SU-DHL-6 (cell line): ENCODE results near the gene SLC9C1.

Experiments
- H2AFZ ChIP-seq: fragments of 200-600 bp; sonication (generic); 2 replicates; pipeline ENCODE4 v1.6.1; 2014; ENCODE audit warnings: low read depth, mild to moderate bottlenecking, moderate library complexity, mixed read lengths, antibody characterized with exemption, low read length; ENCODE audit not compliant: severe bottlenecking
- H3F3A ChIP-seq: fragments of 200-600 bp; shearing (Covaris generic); 2 replicates; pipeline ENCODE4 v1.6.0; 2016; ENCODE audit warnings: antibody characterized with exemption, mild to moderate bottlenecking; ENCODE audit not compliant: insufficient read depth
- H3K27ac ChIP-seq: fragments of 200-600 bp; sonication (generic); 2 replicates; pipeline ENCODE4 v1.5.1; 2016; ENCODE audit warnings: low read depth, mild to moderate bottlenecking, low read length, moderate library complexity, mixed read lengths
- H3K27me3 ChIP-seq: fragments of 200-600 bp; sonication (generic), shearing (Covaris generic); 2 replicates; pipeline ENCODE4 v1.6.0; 2014; ENCODE audit warnings: mild to moderate bottlenecking, low read length
- H3K36me3 ChIP-seq: fragments of 200-600 bp; sonication (generic); 2 replicates; pipeline ENCODE4 v1.6.1; 2014; ENCODE audit warnings: mild to moderate bottlenecking, low read length, mixed read lengths
- H3K4me2 ChIP-seq: fragments of 300-600, 200-600 bp; shearing (Covaris generic), sonication (generic); 2 replicates; pipeline ENCODE4 v1.6.0; 2014; ENCODE audit warnings: low read length, low read depth, mild to moderate bottlenecking; ENCODE audit not compliant: poor library complexity, severe bottlenecking
- H3K4me3 ChIP-seq: fragments of 200-600 bp; sonication (generic); 2 replicates; pipeline ENCODE4 v1.5.1; 2014; ENCODE audit warnings: antibody characterized with exemption, low read length, mild to moderate bottlenecking, mixed read lengths; ENCODE audit not compliant: insufficient read depth, poor library complexity, severe bottlenecking
- H3K79me2 ChIP-seq: fragments of 200-600 bp; sonication (generic); 2 replicates; pipeline ENCODE4 v1.6.1; 2014; ENCODE audit warnings: mild to moderate bottlenecking, low read length, moderate library complexity; ENCODE audit not compliant: insufficient read depth
- H3K9ac ChIP-seq: fragments of 200-600 bp; sonication (generic); 2 replicates; pipeline ENCODE4 v1.7.0; 2014; ENCODE audit warnings: mild to moderate bottlenecking, low read length
- H3K9me2 ChIP-seq: fragments of 200-600 bp; sonication (generic); replicated peaks from 2 replicates; pipeline ENCODE4 v1.6.1; 2014; ENCODE audit warnings: low read length; ENCODE audit not compliant: insufficient read depth
- H3K9me3 ChIP-seq: fragments of 200-600 bp; sonication (generic); 2 replicates; pipeline ENCODE4 v1.6.1; 2014; ENCODE audit warnings: low read length, mixed read lengths; ENCODE audit not compliant: insufficient read depth
- H4K20me1 ChIP-seq: fragments of 200-600 bp; sonication (generic); 2 replicates; pipeline ENCODE4 v1.6.1; 2014; ENCODE audit warnings: low read depth, mild to moderate bottlenecking, antibody characterized with exemption, low read length, moderate library complexity, mixed read lengths
- EZH2phosphoT487 ChIP-seq: fragments of 200-600 bp; sonication (generic), shearing (Covaris generic); conservative IDR thresholded peaks from 2 replicates; pipeline ENCODE4 v1.6.1; 2018; ENCODE audit warnings: mild to moderate bottlenecking, antibody characterized with exemption, low read length, moderate library complexity, mixed read lengths
- TF ChIP-seq, protein P1 (sequence below): fragments of 200-600 bp; sonication (generic); IDR thresholded peaks from one replicate; pipeline ENCODE4 v1.5.1; 2017; ENCODE audit warnings: antibody characterized with exemption, mild to moderate bottlenecking, low read length, moderate library complexity; ENCODE audit not compliant: insufficient read depth, poor library complexity, severe bottlenecking

The SLC9C1 gene

DNA sequence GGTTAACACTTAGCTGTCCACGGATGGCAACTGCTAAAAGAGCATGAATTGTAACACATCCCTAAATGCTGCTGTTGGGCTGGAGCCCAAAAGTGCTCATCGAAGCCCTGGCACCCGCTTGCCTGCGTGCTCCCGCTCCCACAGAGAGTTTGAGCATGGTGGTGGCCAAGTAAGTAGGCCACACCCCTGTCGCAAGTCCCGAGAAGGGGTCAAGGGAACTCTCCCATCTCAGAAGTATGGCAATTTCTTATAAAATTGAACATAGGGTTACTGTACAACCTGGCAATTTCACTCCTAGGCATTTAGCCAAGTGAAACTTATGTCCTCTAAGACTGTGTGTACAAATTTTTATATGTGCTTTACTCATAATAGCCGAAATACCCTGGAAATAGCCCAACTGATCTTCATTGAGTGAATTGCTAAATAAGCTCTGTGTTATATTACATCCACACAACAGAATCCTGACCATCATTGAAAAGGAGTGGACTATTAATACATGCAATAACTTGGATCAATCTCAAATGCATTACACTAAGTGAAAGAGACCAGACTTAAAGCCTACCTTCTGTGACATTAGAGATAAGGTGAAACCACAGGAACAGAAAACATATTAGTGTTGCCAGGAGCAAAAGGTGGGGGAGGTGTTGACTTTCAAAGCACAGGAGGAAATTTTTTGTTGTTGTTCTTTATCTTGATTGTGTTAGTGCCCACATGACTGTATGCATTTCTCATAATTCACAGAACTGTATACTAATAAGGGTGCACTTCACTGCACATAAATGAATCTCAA lies 159.5 kb downstream of the SLC9C1 start:
- Histone ChIP-seq H3K4me3 (no peak overlapping the region), H3K9ac (peak overlapping the region; percentile 86), H3K79me2 (peaks cover 40% of the 10 kb centered on the region), H3K27me3 (no peaks in the 10 kb centered on the region), H3F3A (peaks cover 64% of the 10 kb centered on the region), H3K9me3 (no peaks in the 10 kb centered on the region), H2AFZ (no peak overlapping the region), H3K4me2 (peak overlapping the region; percentile 95), H4K20me1 (no peaks in the 10 kb centered on the region), H3K27ac (peak overlapping the region; percentile 94), H3K36me3 (peaks cover 6% of the 10 kb centered on the region), H3K9me2 (no peaks in the 10 kb centered on the region)
- TF ChIP-seq, protein P1, sequence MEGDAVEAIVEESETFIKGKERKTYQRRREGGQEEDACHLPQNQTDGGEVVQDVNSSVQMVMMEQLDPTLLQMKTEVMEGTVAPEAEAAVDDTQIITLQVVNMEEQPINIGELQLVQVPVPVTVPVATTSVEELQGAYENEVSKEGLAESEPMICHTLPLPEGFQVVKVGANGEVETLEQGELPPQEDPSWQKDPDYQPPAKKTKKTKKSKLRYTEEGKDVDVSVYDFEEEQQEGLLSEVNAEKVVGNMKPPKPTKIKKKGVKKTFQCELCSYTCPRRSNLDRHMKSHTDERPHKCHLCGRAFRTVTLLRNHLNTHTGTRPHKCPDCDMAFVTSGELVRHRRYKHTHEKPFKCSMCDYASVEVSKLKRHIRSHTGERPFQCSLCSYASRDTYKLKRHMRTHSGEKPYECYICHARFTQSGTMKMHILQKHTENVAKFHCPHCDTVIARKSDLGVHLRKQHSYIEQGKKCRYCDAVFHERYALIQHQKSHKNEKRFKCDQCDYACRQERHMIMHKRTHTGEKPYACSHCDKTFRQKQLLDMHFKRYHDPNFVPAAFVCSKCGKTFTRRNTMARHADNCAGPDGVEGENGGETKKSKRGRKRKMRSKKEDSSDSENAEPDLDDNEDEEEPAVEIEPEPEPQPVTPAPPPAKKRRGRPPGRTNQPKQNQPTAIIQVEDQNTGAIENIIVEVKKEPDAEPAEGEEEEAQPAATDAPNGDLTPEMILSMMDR = no peak
- TF ChIP-seq EZH2phosphoT487 = no peak

- Histone ChIP-seq H3K79me2 (peaks cover 45% of the 10 kb centered on the region), H3K27ac (peak overlapping the region; percentile 94), H3K9me3 (no peaks in the 10 kb centered on the region), H2AFZ (no peak overlapping the region), H4K20me1 (no peaks in the 10 kb centered on the region), H3K4me2 (peak overlapping the region; percentile 95), H3F3A (peaks cover 71% of the 10 kb centered on the region), H3K36me3 (peaks cover 8% of the 10 kb centered on the region), H3K9ac (peak overlapping the region; percentile 86), H3K9me2 (no peaks in the 10 kb centered on the region), H3K4me3 (peak overlapping the region; percentile 91), H3K27me3 (no peaks in the 10 kb centered on the region)
- no peak for TF ChIP-seq EZH2phosphoT487
- TF ChIP-seq, protein P1 = no peak
These were observed 160.2 kb downstream of the SLC9C1 start for GRCh38 chr3:112133626-112134334.

GRCh38 chr3:112132975-112133448 lies 161.0 kb downstream of the SLC9C1 start, which contains the start of gene GCSAM:
TSS of gene GCSAM (minus strand) at chr3:112133248. CDS start at chr3:112133120, 128 bp downstream.
- Histone ChIP-seq H2AFZ (no peak within 1 kb of the TSS), H4K20me1 (no peaks in the 10 kb centered on the region), H3K27me3 (no peaks in the 10 kb centered on the region), H3K36me3 (peaks cover 15% of the 10 kb centered on the region), H3K4me2 (peak within 1 kb of the TSS; percentile 95), H3K79me2 (peaks cover 53% of the 10 kb centered on the region), H3K4me3 (peak within 1 kb of the TSS; percentile 91), H3K27ac (peak within 1 kb of the TSS; percentile 94), H3F3A (peaks cover 79% of the 10 kb centered on the region), H3K9ac (peak within 1 kb of the TSS; percentile 86), H3K9me2 (no peaks in the 10 kb centered on the region), H3K9me3 (no peaks in the 10 kb centered on the region)
- TF ChIP-seq EZH2phosphoT487 = no peak
- TF ChIP-seq, protein P1 = no peak
